Erythroblast (primary cell): Measurements from ENCODE around the gene LRG1.

Source experiments
- GATA1 ChIP-seq: IDR thresholded peaks from 2 replicates; pipeline ENCODE4 v1.6.1; 2011; ENCODE audit warnings: low read depth, mild to moderate bottlenecking, control low read depth, low read length, moderate library complexity
- POLR2A ChIP-seq: IDR thresholded peaks from 2 replicates; pipeline ENCODE4 v1.6.1; 2011; ENCODE audit warnings: mild to moderate bottlenecking, low read length

- peak; percentile 33 for TF ChIP-seq POLR2A
- no peak for TF ChIP-seq GATA1
Observed at GRCh38 chr19:4539693-4540581, at the start of gene LRG1.
